Glutamatergic neuron (in vitro differentiated cells): ENCODE results near the gene PRSS21. TPM values are rescaled to one million over a fixed set of nuclear protein-coding genes. Genes with fewer than 3 reads are reported as not detected.

Experiments used
- DNase-seq: peaks from one replicate; pipeline ENCODE4 v3.0.0; 2022
- H3K27ac Mint-ChIP-seq: one replicate; pipeline ENCODE4 v1.8.0; 2020; ENCODE audit warnings: mild to moderate bottlenecking, mixed read lengths, inconsistent platforms; ENCODE audit not compliant: unreplicated experiment
- H3K27me3 Mint-ChIP-seq: one replicate; pipeline ENCODE4 v1.8.0; 2020; ENCODE audit warnings: mild to moderate bottlenecking, moderate library complexity, mixed read lengths, inconsistent platforms; ENCODE audit not compliant: unreplicated experiment
- H3K36me3 Mint-ChIP-seq: one replicate; pipeline ENCODE4 v1.8.0; 2020; ENCODE audit warnings: mild to moderate bottlenecking, mixed read lengths, inconsistent platforms; ENCODE audit not compliant: unreplicated experiment
- H3K4me1 Mint-ChIP-seq: one replicate; pipeline ENCODE4 v1.8.0; 2020; ENCODE audit warnings: mild to moderate bottlenecking, low read depth, mixed read lengths, inconsistent platforms; ENCODE audit not compliant: unreplicated experiment
- H3K4me3 Mint-ChIP-seq: one replicate; pipeline ENCODE4 v1.8.0; 2020; ENCODE audit warnings: mild to moderate bottlenecking, mixed read lengths, inconsistent platforms; ENCODE audit not compliant: unreplicated experiment
- H3K9me3 Mint-ChIP-seq: one replicate; pipeline ENCODE4 v1.8.0; 2020; ENCODE audit warnings: mild to moderate bottlenecking, moderate library complexity, mixed read lengths, inconsistent platforms; ENCODE audit not compliant: unreplicated experiment
- CTCF ChIP-seq: fragments of 200-600 bp; sonication (generic); IDR thresholded peaks from one replicate; pipeline ENCODE4 v1.5.0; 2021; ENCODE audit not compliant: partially characterized antibody, unreplicated experiment
- total RNA-seq: library from RNA; stranded (reverse); fragmentation: NEBNext Ultra II Directional; extraction: Animal tissue kit (Norgen Biotek cat#: 25700); gene quantifications from one replicate; pipeline ENCODE4 v1.2.1, GENCODE V29; 2021; ENCODE audit not compliant: unreplicated experiment

Gene PRSS21
- total RNA-seq, 1 donor from 2014 or later, result not detected

DNA sequence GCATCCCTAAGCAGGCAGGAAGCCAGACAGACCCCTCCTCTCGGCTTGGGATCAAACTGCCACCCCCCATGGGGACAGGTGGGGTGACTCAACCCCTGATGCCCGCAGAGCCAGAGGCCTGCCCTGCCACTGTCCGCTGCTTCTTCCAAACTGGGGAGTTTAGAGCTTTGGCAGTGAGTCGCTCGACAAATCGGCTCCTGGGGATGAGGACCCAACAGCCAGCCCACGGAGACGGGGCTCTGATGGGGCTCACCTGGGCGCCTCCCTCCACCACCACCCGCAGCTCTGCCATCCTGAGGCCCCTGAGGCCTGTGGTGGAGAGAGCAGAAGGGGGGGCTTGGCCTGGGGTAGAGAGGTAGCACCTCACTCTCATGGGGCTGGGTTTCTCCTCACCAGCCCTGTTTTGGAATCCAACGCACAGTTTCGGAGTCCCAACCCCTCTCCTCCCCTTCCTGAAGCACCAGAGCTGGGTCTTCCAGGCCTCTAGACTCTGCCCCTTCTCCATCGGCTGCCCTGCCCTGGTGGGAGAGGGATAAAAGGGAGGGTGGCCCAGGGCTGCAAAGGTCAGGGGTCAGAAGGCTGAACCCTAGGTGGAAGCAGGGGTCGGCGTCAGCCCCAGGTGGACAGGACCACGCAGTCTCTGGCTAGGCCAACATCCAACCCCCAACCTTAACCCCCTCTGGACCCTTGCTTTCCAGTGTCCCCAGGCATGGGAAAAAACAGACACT is 35.1 kb downstream of the PRSS21 start:
- Mint-ChIP-seq H3K27ac (no peak overlapping the region), H3K9me3 (peaks cover 5% of the 10 kb centered on the region), H3K36me3 (peaks cover 7% of the 10 kb centered on the region), H3K27me3 (peaks cover 4% of the 10 kb centered on the region), H3K4me3 (no peak overlapping the region), H3K4me1 (no peaks in the 10 kb centered on the region)
- no peak for DNase-seq
- TF ChIP-seq CTCF, result no peak

- DNase-seq, result no peak
- Mint-ChIP-seq H3K9me3 (peaks cover 5% of the 10 kb centered on the region), H3K27ac (no peak overlapping the region)
These were observed 35.9 kb downstream of the PRSS21 start for GRCh38 chr16:2852731-2853507.

GRCh38 chr16:2853531-2854073 is 36.6 kb downstream of the PRSS21 start:
- Mint-ChIP-seq H3K4me3 (no peak overlapping the region), H3K4me1 (peaks cover 2% of the 10 kb centered on the region), H3K27ac (no peak overlapping the region), H3K27me3 (peaks cover 6% of the 10 kb centered on the region), H3K9me3 (peaks cover 5% of the 10 kb centered on the region), H3K36me3 (peaks cover 7% of the 10 kb centered on the region)
- TF ChIP-seq CTCF, result no peak
- no peak for DNase-seq

More at GRCh38 chr16:2852731-2853507, 35.9 kb downstream of the PRSS21 start:
- H3K4me1 Mint-ChIP-seq, result peaks cover 2% of the 10 kb centered on the region
- H3K4me3 Mint-ChIP-seq, result no peak overlapping the region
- TF ChIP-seq CTCF, result no peak
- H3K36me3 Mint-ChIP-seq, result peaks cover 7% of the 10 kb centered on the region
- H3K27me3 Mint-ChIP-seq, result peaks cover 6% of the 10 kb centered on the region

DNA sequence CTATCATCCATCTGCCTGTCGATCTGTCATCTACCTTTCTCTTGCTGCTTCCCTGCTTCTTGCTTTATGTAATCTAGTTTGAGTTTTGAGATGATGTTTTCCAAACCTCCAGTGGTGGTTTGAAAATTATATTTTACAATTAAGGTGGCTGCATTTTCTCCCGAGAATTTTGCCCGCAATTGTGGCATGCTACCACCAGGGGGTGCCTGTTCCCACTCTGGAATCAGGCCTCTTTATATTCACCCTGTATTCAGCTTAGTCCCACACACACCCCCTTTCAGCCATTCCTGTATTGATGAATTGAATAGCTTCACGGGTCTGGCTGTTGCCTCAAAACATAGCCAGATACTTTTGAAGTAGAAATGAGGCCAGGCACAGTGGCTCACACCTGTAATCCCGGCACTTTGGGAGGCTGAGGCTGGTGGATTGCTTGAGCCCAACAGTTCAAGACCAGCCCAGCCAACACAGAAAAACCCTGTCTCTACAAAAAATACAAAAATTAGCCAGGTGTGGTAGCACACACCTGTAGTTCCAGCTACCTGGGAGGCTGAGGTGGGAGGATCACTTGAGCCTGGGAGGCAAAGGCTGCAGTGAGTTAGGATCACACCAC is 37.8 kb downstream of the PRSS21 start:
- Mint-ChIP-seq H3K36me3 (peaks cover 7% of the 10 kb centered on the region), H3K4me3 (no peak overlapping the region), H3K27ac (no peak overlapping the region), H3K27me3 (peaks cover 6% of the 10 kb centered on the region), H3K4me1 (peaks cover 2% of the 10 kb centered on the region), H3K9me3 (peaks cover 5% of the 10 kb centered on the region)
- TF ChIP-seq CTCF, result peak; percentile 85
- no peak for DNase-seq
